Stimulated activated CD4-positive, alpha-beta T cell treated with anti-CD3 and anti-CD28 coated beads, Interleukin-15, amount 100 ng/mL, for 1 hour (primary cell): Measurements from ENCODE around the gene DISC1.
"Not testable (repeated sequence)": the region's sequence is repeated elsewhere in the genome, so short reads cannot be mapped to it uniquely, and the experiment has no call there.

Experiments
- DNase-seq, 2 donors: peaks; one replicate each; pipeline ENCODE4 v3.0.0-alpha.2; 2020; ENCODE audit warnings: low read depth in 1 of 2, low spot score in 1 of 2

DISC1 gene

GRCh38 chr1:231605149-231606100, 21.2 kb upstream of the DISC1 start:
- no peak for DNase-seq

- no peak for DNase-seq
Observed at GRCh38 chr1:231606712-231607111, 19.9 kb upstream of the DISC1 start.

- no peak for DNase-seq
Observed at GRCh38 chr1:231610388-231610787, 16.2 kb upstream of the DISC1 start.

GRCh38 chr1:231611111-231611510, 15.5 kb upstream of the DISC1 start:
- DNase-seq: no peak

- no peak for DNase-seq
Observed at GRCh38 chr1:231611851-231612250, 14.7 kb upstream of the DISC1 start.

- peak in 1 of 2 donors; percentile 4 for DNase-seq
Observed at GRCh38 chr1:231612393-231613089, 14.0 kb upstream of the DISC1 start.

- DNase-seq: no peak
Observed at GRCh38 chr1:231613419-231614349, 12.9 kb upstream of the DISC1 start.

GRCh38 chr1:231616667-231617066, 9.9 kb upstream of the DISC1 start:
- no peak for DNase-seq

- no peak for DNase-seq
Observed at GRCh38 chr1:231618609-231619256, 7.9 kb upstream of the DISC1 start.

- no peak for DNase-seq
Observed at GRCh38 chr1:231619257-231619634, 7.3 kb upstream of the DISC1 start.

GRCh38 chr1:231625042-231625441, 1.5 kb upstream of the DISC1 start:
- DNase-seq: not testable (repeated sequence)

GRCh38 chr1:231625975-231626534, 535 bp upstream of the DISC1 start:
- DNase-seq: no peak

GRCh38 chr1:231626951-231627614, 493 bp downstream of the DISC1 start:
- DNase-seq: no peak

GRCh38 chr1:231628207-231628876, 1.8 kb downstream of the DISC1 start:
- peak in 1 of 2 donors; percentile 21 for DNase-seq

- no peak for DNase-seq
Observed at GRCh38 chr1:231629132-231629531, 2.5 kb downstream of the DISC1 start.

GRCh38 chr1:231630558-231631205, 4.1 kb downstream of the DISC1 start:
- DNase-seq: no peak

GRCh38 chr1:231631717-231632116, 5.1 kb downstream of the DISC1 start:
- no peak for DNase-seq

- DNase-seq: no peak
Observed at GRCh38 chr1:231632119-231632518, 5.5 kb downstream of the DISC1 start.
